A549 (cell line): Measurements from ENCODE around the gene NMT1. TPM values are rescaled to one million over a fixed set of nuclear protein-coding genes. Genes with fewer than 3 reads are reported as not detected.

Experiments
- ATAC-seq, 2 experiments: fragments of 200-7000 bp in 1 of 2; fragments of >200 bp in 1 of 2; cut with Nextera tagmentation in 1 of 2; cut with Tn5 transposase in 1 of 2; 3 replicates each; pipeline versions ENCODE4 v1.8.0 to v1.9.1; 2018 to 2020; ENCODE audit warnings: mild to moderate bottlenecking in 1 of 2, moderate library complexity in 1 of 2
- CTCF ChIA-PET: fragments of 300-600 bp; sonication (Branson Sonifier 250); formaldehyde crosslinking; extraction: SDS; loops from one replicate; lab custom pipeline; 2021; ENCODE audit warnings: antibody characterized with exemption, inconsistent platforms; lab: Yijun Ruan, JAX
- POLR2A ChIA-PET: fragments of 350-600 bp; formaldehyde crosslinking; extraction: SDS; loops from one replicate; lab custom pipeline; 2021; ENCODE audit warnings: antibody characterized with exemption, inconsistent platforms; lab: Yijun Ruan, JAX
- DNase-seq, 2 experiments: peaks; one replicate each; pipeline versions ENCODE4 v3.0.0 to v3.0.0-alpha.2; 2011 to 2016; ENCODE audit warnings: low read depth in 1 of 2, low spot score in 1 of 2
- FAIRE-seq: peaks from 2 replicates; lab custom pipeline; 2011; peaks lifted over from hg19 to GRCh38; lab: Jason Lieb, UNC
- H3K27ac ChIP-seq, 2 experiments: fragments of >200 bp; sonication (Bioruptor Twin); formaldehyde crosslinking; 3 replicates each; pipeline ENCODE4 v1.5.1; 2016 to 2017
- H3K4me1 ChIP-seq: fragments of >200 bp; sonication (Bioruptor Twin); formaldehyde crosslinking; 3 replicates; pipeline ENCODE4 v1.6.1; 2016
- H3K4me2 ChIP-seq: fragments of >200 bp; sonication (Bioruptor Twin); formaldehyde crosslinking; 3 replicates; pipeline ENCODE4 v1.6.1; 2016
- H3K4me3 ChIP-seq: fragments of >200 bp; sonication (Bioruptor Twin); formaldehyde crosslinking; 3 replicates; pipeline ENCODE4 v1.5.1; 2016
- H3K9me3 ChIP-seq: fragments of >200 bp; sonication (Bioruptor Twin); formaldehyde crosslinking; 3 replicates; pipeline ENCODE4 v1.6.1; 2016
- BCL3 ChIP-seq: fragments of >200 bp; sonication (Bioruptor Twin); formaldehyde crosslinking; IDR thresholded peaks from 3 replicates; pipeline ENCODE4 v1.6.1; 2016
- CBX8 ChIP-seq: fragments of 200-600 bp; sonication (generic); IDR thresholded peaks from 2 replicates; pipeline ENCODE4 v1.6.1; 2016
- CEBPB ChIP-seq, 2 experiments: fragments of >200 bp in 1 of 2; sonication (Bioruptor Twin) in 1 of 2; formaldehyde crosslinking in 1 of 2; IDR thresholded peaks; 2 replicates each; pipeline ENCODE4 v1.6.1; 2012 to 2016
- CHD2 ChIP-seq: fragments of 150-350 bp; IDR thresholded peaks from 2 replicates; pipeline ENCODE4 v1.6.1; 2014; ENCODE audit warnings: low read length; ENCODE audit not compliant: partially characterized antibody
- EHMT2 ChIP-seq: fragments of 200-600 bp; sonication (generic); IDR thresholded peaks from 2 replicates; pipeline ENCODE4 v1.6.1; 2016; ENCODE audit warnings: antibody characterized with exemption, low read depth, mild to moderate bottlenecking, moderate library complexity
- ESRRA ChIP-seq: fragments of 150-350 bp; IDR thresholded peaks from 2 replicates; pipeline ENCODE4 v1.6.1; 2014; ENCODE audit warnings: mild to moderate bottlenecking, low read length, borderline replicate concordance
- FOSB ChIP-seq: fragments of 250-450 bp; sonication (Bioruptor Pico); IDR thresholded peaks from 2 replicates; pipeline ENCODE4 v1.5.0; 2020; ENCODE audit warnings: mild to moderate bottlenecking, moderate library complexity
- GATA3 ChIP-seq: IDR thresholded peaks from 2 replicates; pipeline ENCODE4 v1.6.1; 2012; ENCODE audit warnings: borderline replicate concordance
- HDAC2 ChIP-seq: fragments of 200-600 bp; sonication (generic); IDR thresholded peaks from 2 replicates; pipeline ENCODE4 v1.6.1; 2016
- HEYL ChIP-seq: fragments of 250-450 bp; sonication (Bioruptor Pico); IDR thresholded peaks from 2 replicates; pipeline ENCODE4 v1.8.0; 2021; ENCODE audit warnings: mild to moderate bottlenecking, moderate library complexity
- HOXB5 ChIP-seq: fragments of 250-450 bp; sonication (Bioruptor Pico); IDR thresholded peaks from 2 replicates; pipeline ENCODE4 v1.5.0; 2020; ENCODE audit warnings: mild to moderate bottlenecking, moderate library complexity
- JUN ChIP-seq, 2 experiments: fragments of >200 bp; sonication (Bioruptor Twin); formaldehyde crosslinking; IDR thresholded peaks; 2 replicates in 1 of 2; 3 replicates in 1 of 2; pipeline ENCODE4 v1.6.1; 2016 to 2017
- KDM5A ChIP-seq: fragments of 200-600 bp; sonication (generic); IDR thresholded peaks from 2 replicates; pipeline ENCODE4 v1.6.1; 2016; ENCODE audit warnings: antibody characterized with exemption, mild to moderate bottlenecking
- MAX ChIP-seq: IDR thresholded peaks from 2 replicates; pipeline ENCODE4 v1.6.1; 2012
- MYC ChIP-seq: IDR thresholded peaks from 2 replicates; pipeline ENCODE4 v1.6.1; 2012; ENCODE audit warnings: mild to moderate bottlenecking, inconsistent platforms, low read length, improper control_type of control experiment, borderline replicate concordance
- NPAS2 ChIP-seq: fragments of 250-450 bp; sonication (Bioruptor Pico); IDR thresholded peaks from 2 replicates; pipeline ENCODE4 v1.8.0; 2022; ENCODE audit warnings: mild to moderate bottlenecking, moderate library complexity, borderline replicate concordance
- PBX3 ChIP-seq: IDR thresholded peaks from 2 replicates; pipeline ENCODE4 v1.6.1; 2012
- PHF8 ChIP-seq: fragments of 200-600 bp; sonication (generic); IDR thresholded peaks from 2 replicates; pipeline ENCODE4 v1.6.1; 2016; ENCODE audit warnings: low read depth, mild to moderate bottlenecking, antibody characterized with exemption, moderate library complexity, borderline replicate concordance
- POLR2A ChIP-seq: IDR thresholded peaks from 2 replicates; pipeline ENCODE4 v1.6.1; 2012; ENCODE audit warnings: mild to moderate bottlenecking, low read length
- RAD21 ChIP-seq, 2 experiments: fragments of >200 bp in 1 of 2; sonication (Bioruptor Twin) in 1 of 2; formaldehyde crosslinking in 1 of 2; IDR thresholded peaks in 1 of 2; conservative IDR thresholded peaks in 1 of 2; 2 replicates in 1 of 2; 3 replicates in 1 of 2; pipeline ENCODE4 v1.6.1; 2012 to 2018; ENCODE audit warnings: inconsistent platforms in 1 of 2
- RCOR1 ChIP-seq: fragments of 150-350 bp; IDR thresholded peaks from 2 replicates; pipeline ENCODE4 v1.6.1; 2014; ENCODE audit warnings: antibody characterized with exemption, low read length, low read depth
- RFX5 ChIP-seq: fragments of 450-650 bp; IDR thresholded peaks from 2 replicates; pipeline ENCODE4 v1.7.1; 2014; ENCODE audit warnings: antibody characterized with exemption, mild to moderate bottlenecking, moderate library complexity
- TFCP2L1 ChIP-seq: fragments of 250-450 bp; sonication (Bioruptor Pico); IDR thresholded peaks from 2 replicates; pipeline ENCODE4 v1.5.0; 2021; ENCODE audit warnings: mild to moderate bottlenecking
- TP53 ChIP-seq: fragments of 250-450 bp; sonication (Bioruptor Pico); IDR thresholded peaks from 2 replicates; pipeline ENCODE4 v1.5.0; 2021; ENCODE audit warnings: mild to moderate bottlenecking, moderate library complexity
- USF2 ChIP-seq: fragments of 450-650 bp; IDR thresholded peaks from 2 replicates; pipeline ENCODE4 v1.6.1; 2014; ENCODE audit warnings: antibody characterized with exemption
- ZC3H11A ChIP-seq: fragments of 450-650 bp; IDR thresholded peaks from 2 replicates; pipeline ENCODE4 v1.6.1; 2014; ENCODE audit warnings: antibody characterized with exemption, mild to moderate bottlenecking
- ZFP36 ChIP-seq: fragments of 450-650 bp; IDR thresholded peaks from 2 replicates; pipeline ENCODE4 v1.6.1; 2014; ENCODE audit warnings: borderline replicate concordance; ENCODE audit not compliant: partially characterized antibody
- WGBS: methylation state at CpG from one replicate; pipeline ENCODE4 v1.1.6; 2017; ENCODE audit errors: missing lambda C conversion rate; 5-methylcytosine and 5-hydroxymethylcytosine counted together
- polyA minus RNA-seq: library from RNA; depleted of rRNA, polyadenylated mRNA; stranded (reverse); fragments of >200 nt; gene quantifications from 2 replicates; pipeline ENCODE4 v1.2.3, GENCODE V29; 2011; rRNA and poly(A)+ RNA removed
- polyA plus RNA-seq, 4 experiments: library from polyadenylated mRNA; depleted of rRNA in 3 of 4; stranded (reverse); fragments of >200 nt; fragmentation: RNase III in 1 of 4; extraction: RNeasy Plus Mini Kit Qiagen cat#74134 plus additional on column Dnase treatment in 1 of 4; gene quantifications; 2 replicates in 3 of 4; 3 replicates in 1 of 4; pipeline ENCODE4 v1.2.3, GENCODE V29; 2011 to 2017
- TF ChIP-seq, protein P1 (sequence below): fragments of >200 bp; sonication (Bioruptor Twin); formaldehyde crosslinking; IDR thresholded peaks from 3 replicates; pipeline ENCODE4 v1.5.1; 2016
- TF ChIP-seq, protein P2 (sequence below): fragments of 200-600 bp; sonication (generic); IDR thresholded peaks from 2 replicates; pipeline ENCODE4 v1.6.1; 2016; ENCODE audit warnings: antibody characterized with exemption, mild to moderate bottlenecking, moderate library complexity

NMT1 gene
- polyA plus RNA-seq (2011; rRNA removed), result 82.9 and 95.8 TPM in 2 replicates
- 36.4 and 45.1 TPM in 2 replicates for polyA plus RNA-seq (2012; cell fraction: cytosol; rRNA removed)
- polyA plus RNA-seq (2012; cell fraction: nucleus; rRNA removed), result 41.7 and 57.7 TPM in 2 replicates
- 270 to 323 TPM (median 299 TPM) in 3 replicates for polyA plus RNA-seq (2017; fragmentation: RNase III; extraction: RNeasy Plus Mini Kit Qiagen cat#74134 plus additional on column Dnase treatment)
- polyA minus RNA-seq, result 74.5 and 81.8 TPM in 2 replicates

DNA sequence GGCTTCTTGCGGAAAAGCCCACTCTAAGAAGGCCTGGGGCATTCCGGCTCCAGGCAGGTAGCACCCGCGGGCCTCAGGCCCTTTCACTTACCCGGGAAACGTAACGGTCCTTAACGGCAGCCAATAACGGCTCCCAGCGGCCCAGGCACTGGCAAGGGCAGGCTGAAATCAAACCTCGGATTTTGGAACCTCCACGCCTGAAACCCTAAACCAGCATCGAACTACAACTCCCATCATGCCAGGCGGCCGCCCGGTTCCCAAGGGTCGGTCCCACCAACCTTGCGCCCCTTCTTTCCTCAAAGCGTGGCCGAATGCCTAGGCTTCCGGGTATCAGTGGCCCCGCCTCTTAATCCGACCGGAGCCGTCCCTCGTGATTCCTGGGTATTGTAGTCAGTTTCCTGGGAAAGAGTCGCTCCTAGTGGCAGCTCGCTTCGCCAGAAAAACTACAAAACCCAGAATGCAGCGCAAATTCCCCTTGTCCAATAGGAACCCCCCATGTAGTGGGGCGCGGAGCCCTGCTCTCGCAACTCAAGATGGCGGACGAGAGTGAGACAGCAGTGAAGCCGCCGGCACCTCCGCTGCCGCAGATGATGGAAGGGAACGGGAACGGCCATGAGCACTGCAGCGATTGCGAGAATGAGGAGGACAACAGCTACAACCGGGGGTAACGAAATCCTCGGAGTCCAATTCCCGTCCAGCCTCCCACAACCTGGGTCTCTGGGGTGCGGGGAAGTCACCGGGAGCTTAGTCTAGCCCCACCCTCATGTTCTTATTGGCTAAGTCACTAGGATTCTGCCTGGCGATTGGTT lies at the start of gene NMT1:
Gene NMT1, plus strand, starts transcription at position 521 of the 809 bp plus-strand sequence. Its CDS starts 13 bp downstream, at position 534.
- Histone ChIP-seq H3K4me3 (peak within 1 kb of the TSS; percentile 67), H3K4me1 (peaks cover 16% of the 10 kb centered on the region), H3K27ac (peak within 1 kb of the TSS; percentile 87 to 91), H3K4me2 (peak within 1 kb of the TSS; percentile 94), H3K9me3 (no peaks in the 10 kb centered on the region)
- ChIA-PET CTCF (interaction anchor here (0.9 to 6.1 kb wide), 9 partner anchors 10 to 144 kb away, joined by 3 to 43 read pairs (median 4); partner anchors contain the start of gene ACBD4), POLR2A (interaction anchor here (0.6 to 2.3 kb wide), 32 partner anchors 9 to 274 kb away, joined by 3 to 74 read pairs (median 5); partner anchors contain the start of genes ACBD4, DCAKD, EFTUD2 and HEXIM1)
- peak; percentile 59 for FAIRE-seq
- peak; percentile 99 to 100 for DNase-seq
- WGBS, result under 1% methylated on average over 48 of the region's 50 CpGs
- peak; percentile 39; the same call in 1 of the 2 replicates for TF ChIP-seq USF2
- no peak for TF ChIP-seq HEYL
- no peak for TF ChIP-seq RCOR1
- TF ChIP-seq, protein P1, sequence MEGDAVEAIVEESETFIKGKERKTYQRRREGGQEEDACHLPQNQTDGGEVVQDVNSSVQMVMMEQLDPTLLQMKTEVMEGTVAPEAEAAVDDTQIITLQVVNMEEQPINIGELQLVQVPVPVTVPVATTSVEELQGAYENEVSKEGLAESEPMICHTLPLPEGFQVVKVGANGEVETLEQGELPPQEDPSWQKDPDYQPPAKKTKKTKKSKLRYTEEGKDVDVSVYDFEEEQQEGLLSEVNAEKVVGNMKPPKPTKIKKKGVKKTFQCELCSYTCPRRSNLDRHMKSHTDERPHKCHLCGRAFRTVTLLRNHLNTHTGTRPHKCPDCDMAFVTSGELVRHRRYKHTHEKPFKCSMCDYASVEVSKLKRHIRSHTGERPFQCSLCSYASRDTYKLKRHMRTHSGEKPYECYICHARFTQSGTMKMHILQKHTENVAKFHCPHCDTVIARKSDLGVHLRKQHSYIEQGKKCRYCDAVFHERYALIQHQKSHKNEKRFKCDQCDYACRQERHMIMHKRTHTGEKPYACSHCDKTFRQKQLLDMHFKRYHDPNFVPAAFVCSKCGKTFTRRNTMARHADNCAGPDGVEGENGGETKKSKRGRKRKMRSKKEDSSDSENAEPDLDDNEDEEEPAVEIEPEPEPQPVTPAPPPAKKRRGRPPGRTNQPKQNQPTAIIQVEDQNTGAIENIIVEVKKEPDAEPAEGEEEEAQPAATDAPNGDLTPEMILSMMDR, result no peak
- peak; percentile 93 for TF ChIP-seq PHF8
- TF ChIP-seq RFX5, result peak; percentile 74
- TF ChIP-seq MAX, result peak; percentile 92
- no peak for TF ChIP-seq TP53 (CRISPR knock-in tag)
- TF ChIP-seq CBX8, result no peak
- peak; percentile 94 for TF ChIP-seq BCL3
- no peak for TF ChIP-seq NPAS2
- peak; percentile 59; the same call in 1 of the 2 replicates for TF ChIP-seq HOXB5 (CRISPR knock-in tag)
- TF ChIP-seq FOSB (CRISPR knock-in tag), result no peak
- TF ChIP-seq RAD21 (conservative IDR thresholded peaks at IDR 0.05 in 1 of 2, IDR thresholded peaks at IDR 0.05 in 1 of 2), result no peak
- peak; percentile 88 to 98 for TF ChIP-seq JUN (IDR thresholded peaks at IDR 0.05)
- TF ChIP-seq KDM5A, result peak; percentile 93
- TF ChIP-seq, protein P2, sequence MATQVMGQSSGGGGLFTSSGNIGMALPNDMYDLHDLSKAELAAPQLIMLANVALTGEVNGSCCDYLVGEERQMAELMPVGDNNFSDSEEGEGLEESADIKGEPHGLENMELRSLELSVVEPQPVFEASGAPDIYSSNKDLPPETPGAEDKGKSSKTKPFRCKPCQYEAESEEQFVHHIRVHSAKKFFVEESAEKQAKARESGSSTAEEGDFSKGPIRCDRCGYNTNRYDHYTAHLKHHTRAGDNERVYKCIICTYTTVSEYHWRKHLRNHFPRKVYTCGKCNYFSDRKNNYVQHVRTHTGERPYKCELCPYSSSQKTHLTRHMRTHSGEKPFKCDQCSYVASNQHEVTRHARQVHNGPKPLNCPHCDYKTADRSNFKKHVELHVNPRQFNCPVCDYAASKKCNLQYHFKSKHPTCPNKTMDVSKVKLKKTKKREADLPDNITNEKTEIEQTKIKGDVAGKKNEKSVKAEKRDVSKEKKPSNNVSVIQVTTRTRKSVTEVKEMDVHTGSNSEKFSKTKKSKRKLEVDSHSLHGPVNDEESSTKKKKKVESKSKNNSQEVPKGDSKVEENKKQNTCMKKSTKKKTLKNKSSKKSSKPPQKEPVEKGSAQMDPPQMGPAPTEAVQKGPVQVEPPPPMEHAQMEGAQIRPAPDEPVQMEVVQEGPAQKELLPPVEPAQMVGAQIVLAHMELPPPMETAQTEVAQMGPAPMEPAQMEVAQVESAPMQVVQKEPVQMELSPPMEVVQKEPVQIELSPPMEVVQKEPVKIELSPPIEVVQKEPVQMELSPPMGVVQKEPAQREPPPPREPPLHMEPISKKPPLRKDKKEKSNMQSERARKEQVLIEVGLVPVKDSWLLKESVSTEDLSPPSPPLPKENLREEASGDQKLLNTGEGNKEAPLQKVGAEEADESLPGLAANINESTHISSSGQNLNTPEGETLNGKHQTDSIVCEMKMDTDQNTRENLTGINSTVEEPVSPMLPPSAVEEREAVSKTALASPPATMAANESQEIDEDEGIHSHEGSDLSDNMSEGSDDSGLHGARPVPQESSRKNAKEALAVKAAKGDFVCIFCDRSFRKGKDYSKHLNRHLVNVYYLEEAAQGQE, result peak; percentile 69
- no peak for TF ChIP-seq EHMT2
- TF ChIP-seq ZFP36, result no peak
- no peak for TF ChIP-seq TFCP2L1 (CRISPR knock-in tag)
- peak; percentile 91 for TF ChIP-seq POLR2A
- peak; percentile 16; the same call in 1 of the 2 replicates for TF ChIP-seq GATA3
- peak in 1 of 2 experiments; percentile 86; a peak in 2 of 4 replicates for TF ChIP-seq CEBPB (IDR thresholded peaks at IDR 0.05)
- no peak for TF ChIP-seq ESRRA
- no peak; the same call in 1 of the 2 replicates for TF ChIP-seq HDAC2
- peak; percentile 91 for TF ChIP-seq MYC
- peak; percentile 88 for TF ChIP-seq PBX3
- TF ChIP-seq CHD2, result peak; percentile 38
- no peak for TF ChIP-seq ZC3H11A
- peak; percentile 97 for ATAC-seq
